Astrocyte (in vitro differentiated cells and primary cell): ENCODE results near the gene WNT3A.
"Not testable (repeated sequence)": the region's sequence is repeated elsewhere in the genome, so short reads cannot be mapped to it uniquely, and the experiment has no call there.

Experiments used
- EZH2 ChIP-seq: IDR thresholded peaks from 2 replicates; pipeline ENCODE4 v1.6.1; 2012; ENCODE audit warnings: mild to moderate bottlenecking, low read length, inconsistent platforms; ENCODE audit not compliant: insufficient read depth
- TF ChIP-seq, protein P1 (sequence below): IDR thresholded peaks from 2 replicates; pipeline ENCODE4 v1.5.1; 2011; ENCODE audit warnings: low read depth, mild to moderate bottlenecking, inconsistent platforms, low read length, moderate library complexity; ENCODE audit not compliant: insufficient read depth

DNA sequence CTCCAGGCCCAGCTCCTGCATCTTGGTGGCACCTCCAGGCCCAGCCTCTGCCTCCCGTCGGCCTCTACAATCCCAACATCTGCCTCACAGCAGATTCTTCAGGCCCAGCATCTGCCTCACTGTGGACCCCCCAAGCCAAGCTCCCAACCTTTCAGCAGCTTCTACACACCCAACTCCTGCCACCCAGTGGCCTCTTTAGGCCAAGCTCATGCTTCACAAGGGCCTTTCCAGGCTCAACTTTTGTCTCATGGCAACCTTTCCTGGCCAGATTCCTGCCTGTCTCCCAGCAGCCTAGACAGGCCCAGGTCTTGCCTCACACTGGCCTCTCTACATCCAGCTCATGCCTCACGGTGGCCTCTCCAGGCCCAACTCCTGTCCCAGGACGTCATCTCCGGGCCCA lies 39.0 kb upstream of the WNT3A start:
- TF ChIP-seq, protein P1, sequence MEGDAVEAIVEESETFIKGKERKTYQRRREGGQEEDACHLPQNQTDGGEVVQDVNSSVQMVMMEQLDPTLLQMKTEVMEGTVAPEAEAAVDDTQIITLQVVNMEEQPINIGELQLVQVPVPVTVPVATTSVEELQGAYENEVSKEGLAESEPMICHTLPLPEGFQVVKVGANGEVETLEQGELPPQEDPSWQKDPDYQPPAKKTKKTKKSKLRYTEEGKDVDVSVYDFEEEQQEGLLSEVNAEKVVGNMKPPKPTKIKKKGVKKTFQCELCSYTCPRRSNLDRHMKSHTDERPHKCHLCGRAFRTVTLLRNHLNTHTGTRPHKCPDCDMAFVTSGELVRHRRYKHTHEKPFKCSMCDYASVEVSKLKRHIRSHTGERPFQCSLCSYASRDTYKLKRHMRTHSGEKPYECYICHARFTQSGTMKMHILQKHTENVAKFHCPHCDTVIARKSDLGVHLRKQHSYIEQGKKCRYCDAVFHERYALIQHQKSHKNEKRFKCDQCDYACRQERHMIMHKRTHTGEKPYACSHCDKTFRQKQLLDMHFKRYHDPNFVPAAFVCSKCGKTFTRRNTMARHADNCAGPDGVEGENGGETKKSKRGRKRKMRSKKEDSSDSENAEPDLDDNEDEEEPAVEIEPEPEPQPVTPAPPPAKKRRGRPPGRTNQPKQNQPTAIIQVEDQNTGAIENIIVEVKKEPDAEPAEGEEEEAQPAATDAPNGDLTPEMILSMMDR = not testable (repeated sequence)
- not testable (repeated sequence) for TF ChIP-seq EZH2
